Stimulated activated CD8-positive, alpha-beta memory T cell treated with anti-CD3 and anti-CD28 coated beads, Interleukin-7, amount 100 ng/mL, for 4 hours (primary cell): Measurements from ENCODE around the gene PCED1B.

Source experiments
- DNase-seq, 2 donors: peaks; one replicate each; pipeline ENCODE4 v3.0.0-alpha.2; 2020; ENCODE audit warnings: low read depth in 2 of 2

PCED1B gene

GRCh38 chr12:47231456-47231855 lies 152.0 kb downstream of the PCED1B start:
- no peak for DNase-seq

GRCh38 chr12:47234576-47235141 lies 155.2 kb downstream of the PCED1B start:
- no peak for DNase-seq

GRCh38 chr12:47235258-47236040 lies 156.0 kb downstream of the PCED1B start:
- no peak for DNase-seq

- no peak for DNase-seq
Measured at GRCh38 chr12:47236109-47236714, 156.8 kb downstream of the PCED1B start.

- DNase-seq, result no peak
Measured at GRCh38 chr12:47237751-47238211, 158.4 kb downstream of the PCED1B start.

- DNase-seq, result no peak
Measured at GRCh38 chr12:47238669-47239114, 159.3 kb downstream of the PCED1B start.

- DNase-seq, result no peak
Measured at GRCh38 chr12:47242426-47242825, 163.0 kb downstream of the PCED1B start.

- DNase-seq, result no peak
Measured at GRCh38 chr12:47244835-47245234, 165.4 kb downstream of the PCED1B start.

- DNase-seq, result no peak
Measured at GRCh38 chr12:47245623-47246022, 166.2 kb downstream of the PCED1B start.

GRCh38 chr12:47247418-47247817 lies 168.0 kb downstream of the PCED1B start:
- no peak for DNase-seq

GRCh38 chr12:47249082-47249481 lies 169.7 kb downstream of the PCED1B start:
- DNase-seq, result no peak

GRCh38 chr12:47249719-47250357 lies 170.4 kb downstream of the PCED1B start:
- DNase-seq, result no peak

- DNase-seq, result no peak
Measured at GRCh38 chr12:47251919-47252318, 172.5 kb downstream of the PCED1B start.

GRCh38 chr12:47264951-47265350 lies 185.5 kb downstream of the PCED1B start:
- DNase-seq, result no peak

GRCh38 chr12:47265391-47265790 lies 186.0 kb downstream of the PCED1B start:
- DNase-seq, result no peak

- DNase-seq, result no peak
Measured at GRCh38 chr12:47267571-47267970, 188.2 kb downstream of the PCED1B start.

GRCh38 chr12:47268501-47269454 lies 189.4 kb downstream of the PCED1B start:
- no peak for DNase-seq

- DNase-seq, result no peak
Measured at GRCh38 chr12:47269916-47270315, 190.5 kb downstream of the PCED1B start.

- DNase-seq, result no peak
Measured at GRCh38 chr12:47270782-47271664, 191.6 kb downstream of the PCED1B start.

GRCh38 chr12:47271800-47272239 lies 192.4 kb downstream of the PCED1B start:
- DNase-seq, result no peak
